ENCODE data around the gene SMAD4. TPM values are rescaled to one million over a fixed set of nuclear protein-coding genes. Genes with fewer than 3 reads are reported as not detected.

The SMAD4 gene
- total and polyA plus RNA-seq, 2 donors (not counting 3 experiments of a cell fraction or from before 2014, with no cell fraction given) = 63.5 to 82.8 TPM

DNA sequence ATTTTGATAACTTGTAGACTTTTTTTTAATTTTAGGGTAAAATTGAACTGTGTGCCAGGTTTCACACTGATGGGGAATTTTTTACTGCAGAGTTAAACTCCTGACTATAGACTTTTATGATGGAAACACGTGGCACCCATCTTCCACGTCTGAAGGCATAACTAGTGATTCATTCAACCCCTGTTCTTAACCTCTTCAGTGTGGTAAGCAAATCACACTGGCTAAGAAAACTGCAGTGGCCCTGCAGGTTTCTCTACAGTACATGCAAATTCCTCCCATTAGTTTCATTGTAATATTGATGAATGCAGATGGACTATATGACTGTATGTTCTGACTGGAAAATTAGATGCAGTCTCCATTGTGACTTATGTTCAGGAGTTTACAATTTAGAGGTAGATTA lies 47.2 kb downstream of the SMAD4 start:
- no peak overlapping the region for H3K4me2 ChIP-seq (ENCODE audit: insufficient read depth, low read length)
- intact Hi-C loops (cut with micrococcal nuclease) = no loop called here

More for the DNA sequence above, 47.2 kb downstream of the SMAD4 start:
- ChIA-PET POLR2A (no interaction called here), CTCF (no interaction called here)
- Histone ChIP-seq H3K27ac (ENCODE audit: insufficient read depth, low read depth, low read length) (no peak overlapping the region), H3K4me3 (replicated peaks in 1 of 3; ENCODE audit: insufficient read depth in 1 of 3, low read depth in 1 of 3, low read length in 3 of 3) (no peak overlapping the region), H3K9me1 (replicated peaks; ENCODE audit: control insufficient read depth, extremely low read depth, insufficient read depth, low read length) (no peaks in the 10 kb centered on the region), H4K20me1 (replicated peaks; ENCODE audit: control insufficient read depth, extremely low read depth, insufficient read depth, low read length) (peaks cover 4% of the 10 kb centered on the region), H2AFZ (ENCODE audit: low read depth, low read length) (no peak overlapping the region), H3K9ac (replicated peaks; ENCODE audit: extremely low read depth, insufficient read depth, low read length) (no peak overlapping the region), H3K36me3 (ENCODE audit: control insufficient read depth in 2 of 2, extremely low read depth in 1 of 2, insufficient read depth in 2 of 2, low read length in 2 of 2) (peaks cover 5 to 13% of the 10 kb centered on the region in 2 experiments), H3K9me3 (replicated peaks; ENCODE audit: control insufficient read depth, insufficient read depth, low read length) (no peaks in the 10 kb centered on the region), H3K79me2 (ENCODE audit: control insufficient read depth, insufficient read depth, low read length) (peaks cover 21% of the 10 kb centered on the region), H3K4me1 (ENCODE audit: control insufficient read depth, extremely low read depth, insufficient read depth, low read length) (peaks cover 4% of the 10 kb centered on the region), H3K27me3 (ENCODE audit: control insufficient read depth in 2 of 2, insufficient read depth in 2 of 2, low read length in 2 of 2) (no peaks in the 10 kb centered on the region)
- DNase-seq (ENCODE audit: low read depth, low spot score) = no peak
- TF ChIP-seq JUN (IDR thresholded peaks at IDR 0.05; ENCODE audit: borderline replicate concordance, insufficient read depth, insufficient read length, low read depth) (no peak), EZH2 (IDR thresholded peaks at IDR 0.05; ENCODE audit: borderline replicate concordance, low read depth, low read length, severe bottlenecking) (no peak), CTCF (IDR thresholded peaks at IDR 0.05; ENCODE audit: extremely low read depth in 1 of 2, insufficient read depth in 1 of 2, low read depth in 1 of 2, low read length in 2 of 2) (no peak), POLR2A (IDR thresholded peaks at IDR 0.05; ENCODE audit: low read depth, low read length) (no peak), FOS (IDR thresholded peaks at IDR 0.05; ENCODE audit: borderline replicate concordance, insufficient read depth, low read length) (no peak), GATA2 (IDR thresholded peaks at IDR 0.05; ENCODE audit: insufficient read depth, insufficient read length, low read depth, low read length) (no peak), MYC (IDR thresholded peaks at IDR 0.05; ENCODE audit: low read depth, low read length) (no peak), POLR2AphosphoS5 (IDR thresholded peaks at IDR 0.05; ENCODE audit: insufficient read depth, low read depth, low read length) (no peak)
- TF ChIP-seq, protein P1, sequence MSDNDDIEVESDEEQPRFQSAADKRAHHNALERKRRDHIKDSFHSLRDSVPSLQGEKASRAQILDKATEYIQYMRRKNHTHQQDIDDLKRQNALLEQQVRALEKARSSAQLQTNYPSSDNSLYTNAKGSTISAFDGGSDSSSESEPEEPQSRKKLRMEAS (IDR thresholded peaks at IDR 0.05; ENCODE audit: insufficient read depth, insufficient read length) = no peak
- dilution Hi-C loops (cut with MboI; ENCODE audit: extremely low pct_ligation_motif_present, low sequenced_read_pairs) = no loop called here
- FAIRE-seq = no peak
- BruUV-seq (replicated peaks) = no TSS peak
